ENCODE measurements around the gene CCDC187.

The CCDC187 gene

GRCh38 chr9:136222166-136222905, 81.6 kb downstream of the CCDC187 start:
- DNase-seq, result no peak

GRCh38 chr9:136220017-136220729, 83.7 kb downstream of the CCDC187 start:
- no peak for DNase-seq

GRCh38 chr9:136219276-136219675, 84.6 kb downstream of the CCDC187 start:
- no peak for DNase-seq

- no peak for DNase-seq
Measured at GRCh38 chr9:136218673-136219072, 85.2 kb downstream of the CCDC187 start.

GRCh38 chr9:136218271-136218670, 85.6 kb downstream of the CCDC187 start:
- no peak for DNase-seq

GRCh38 chr9:136216541-136217244, 87.2 kb downstream of the CCDC187 start:
- DNase-seq, result no peak

GRCh38 chr9:136213733-136214132, 90.2 kb downstream of the CCDC187 start:
- DNase-seq, result no peak

GRCh38 chr9:136212345-136212950, 91.4 kb downstream of the CCDC187 start:
- no peak for DNase-seq

GRCh38 chr9:136211441-136212344, 92.2 kb downstream of the CCDC187 start:
- DNase-seq, result no peak

GRCh38 chr9:136211006-136211405, 92.9 kb downstream of the CCDC187 start:
- no peak for DNase-seq

- no peak for DNase-seq
Measured at GRCh38 chr9:136210276-136210675, 93.6 kb downstream of the CCDC187 start.

GRCh38 chr9:136209786-136210185, 94.1 kb downstream of the CCDC187 start:
- DNase-seq, result no peak

- DNase-seq, result no peak
Measured at GRCh38 chr9:136209232-136209631, 94.7 kb downstream of the CCDC187 start.

- no peak for DNase-seq
Measured at GRCh38 chr9:136208675-136209074, 95.2 kb downstream of the CCDC187 start.

- no peak for DNase-seq
Measured at GRCh38 chr9:136207616-136208015, 96.3 kb downstream of the CCDC187 start.

GRCh38 chr9:136206602-136207275, 97.2 kb downstream of the CCDC187 start:
- DNase-seq, result no peak

- DNase-seq, result no peak
Measured at GRCh38 chr9:136205707-136205992, 98.2 kb downstream of the CCDC187 start.

GRCh38 chr9:136204838-136205706, 98.8 kb downstream of the CCDC187 start, which contains the start of gene LHX3:
Gene LHX3, minus strand, starts transcription at chr9:136205128. Its CDS starts 116 bp downstream, at chr9:136205012.
- DNase-seq, result no peak

GRCh38 chr9:136204145-136204805, 99.6 kb downstream of the CCDC187 start:
- DNase-seq, result no peak
